ENCODE data around the gene UBE2D2.

UBE2D2 gene

DNA sequence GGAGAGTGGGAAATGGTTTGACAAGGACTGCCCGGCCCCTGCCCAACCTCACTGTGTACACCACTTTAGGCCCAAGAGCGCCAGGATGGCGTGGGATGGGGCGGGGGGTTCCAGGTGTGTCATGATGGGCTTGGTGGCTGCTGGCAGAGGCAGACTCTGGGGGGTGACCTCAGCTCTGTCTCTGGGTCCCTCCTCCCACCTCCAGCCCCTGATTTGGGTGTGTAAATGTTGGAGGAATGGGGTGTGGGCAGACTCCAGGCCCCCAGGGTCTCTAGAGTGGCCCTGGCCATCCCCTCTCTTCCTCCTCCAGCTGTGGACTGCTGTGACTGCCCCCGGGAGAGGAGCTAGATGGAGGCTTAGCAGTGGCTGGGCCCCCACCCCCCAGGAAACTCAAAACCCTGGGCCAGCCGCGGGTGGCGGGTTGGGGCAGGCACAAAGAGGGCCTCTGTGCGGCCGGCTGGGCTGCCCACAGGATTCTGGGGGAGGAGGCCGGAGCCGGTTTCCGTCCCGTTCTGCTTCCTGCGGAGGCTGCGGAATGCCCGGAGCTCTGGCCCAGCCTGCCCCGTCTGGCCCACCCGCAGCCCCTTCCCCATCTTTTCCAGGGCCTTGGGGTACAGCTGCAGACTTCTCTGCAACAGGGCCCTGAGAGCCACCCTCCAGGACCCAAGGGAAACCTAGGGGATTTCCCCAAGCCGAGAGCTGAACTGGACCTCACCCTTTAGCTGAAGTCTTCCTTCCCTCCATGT is 110.1 kb downstream of the UBE2D2 start:
- TF ChIP-seq, protein P1, sequence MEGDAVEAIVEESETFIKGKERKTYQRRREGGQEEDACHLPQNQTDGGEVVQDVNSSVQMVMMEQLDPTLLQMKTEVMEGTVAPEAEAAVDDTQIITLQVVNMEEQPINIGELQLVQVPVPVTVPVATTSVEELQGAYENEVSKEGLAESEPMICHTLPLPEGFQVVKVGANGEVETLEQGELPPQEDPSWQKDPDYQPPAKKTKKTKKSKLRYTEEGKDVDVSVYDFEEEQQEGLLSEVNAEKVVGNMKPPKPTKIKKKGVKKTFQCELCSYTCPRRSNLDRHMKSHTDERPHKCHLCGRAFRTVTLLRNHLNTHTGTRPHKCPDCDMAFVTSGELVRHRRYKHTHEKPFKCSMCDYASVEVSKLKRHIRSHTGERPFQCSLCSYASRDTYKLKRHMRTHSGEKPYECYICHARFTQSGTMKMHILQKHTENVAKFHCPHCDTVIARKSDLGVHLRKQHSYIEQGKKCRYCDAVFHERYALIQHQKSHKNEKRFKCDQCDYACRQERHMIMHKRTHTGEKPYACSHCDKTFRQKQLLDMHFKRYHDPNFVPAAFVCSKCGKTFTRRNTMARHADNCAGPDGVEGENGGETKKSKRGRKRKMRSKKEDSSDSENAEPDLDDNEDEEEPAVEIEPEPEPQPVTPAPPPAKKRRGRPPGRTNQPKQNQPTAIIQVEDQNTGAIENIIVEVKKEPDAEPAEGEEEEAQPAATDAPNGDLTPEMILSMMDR (IDR thresholded peaks at IDR 0.05; ENCODE audit: poor library complexity, severe bottlenecking) = no peak
- peaks cover 23% of the 10 kb centered on the region for H3K4me1 ChIP-seq (ENCODE audit: insufficient read depth, poor library complexity, severe bottlenecking)
- no peaks in the 10 kb centered on the region for H3K36me3 ChIP-seq (ENCODE audit: low read depth)
- no peaks in the 10 kb centered on the region for H3K9me3 ChIP-seq (ENCODE audit: severe bottlenecking)
- no peak overlapping the region for H3K4me3 ChIP-seq (ENCODE audit: severe bottlenecking)
- peak overlapping the region; percentile 5 for H3K27ac ChIP-seq (ENCODE audit: poor library complexity, severe bottlenecking)
- ATAC-seq (ENCODE audit: low read depth) (peak; percentile 24; the same call in 2 of the 3 replicates), DNase-seq (ENCODE audit: low spot score) (no peak)
- no peaks in the 10 kb centered on the region for H3K27me3 ChIP-seq (ENCODE audit: insufficient read depth, poor library complexity, severe bottlenecking)

DNA sequence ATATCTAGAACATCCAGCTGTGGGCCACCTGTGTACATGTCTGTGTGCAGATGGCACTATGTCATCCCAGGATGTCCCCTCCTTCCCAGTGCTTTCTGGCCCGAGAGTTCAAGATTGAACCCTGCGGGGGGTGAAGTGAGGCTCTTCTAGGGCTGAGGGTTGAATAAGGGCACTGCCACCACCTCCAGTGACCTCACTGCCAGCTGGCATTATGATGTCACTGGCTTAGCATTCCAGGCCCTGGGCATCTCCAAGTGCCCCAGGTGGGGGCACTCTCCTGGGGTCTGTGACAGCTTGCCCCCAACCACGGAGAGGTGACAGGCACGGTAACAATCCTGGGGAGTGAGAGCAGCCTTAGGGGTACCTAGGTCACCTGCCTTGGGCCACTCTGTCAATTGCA is 114.1 kb downstream of the UBE2D2 start:
- Histone ChIP-seq H3K4me1 (ENCODE audit: insufficient read depth, poor library complexity, severe bottlenecking) (peaks cover 11% of the 10 kb centered on the region), H3K36me3 (ENCODE audit: low read depth) (no peaks in the 10 kb centered on the region), H3K27ac (ENCODE audit: poor library complexity, severe bottlenecking) (no peak overlapping the region), H3K4me3 (ENCODE audit: severe bottlenecking) (no peak overlapping the region), H3K9me3 (ENCODE audit: severe bottlenecking) (no peaks in the 10 kb centered on the region), H3K27me3 (ENCODE audit: insufficient read depth, poor library complexity, severe bottlenecking) (no peaks in the 10 kb centered on the region)
- DNase-seq (ENCODE audit: low spot score) = no peak
- TF ChIP-seq, protein P1 (IDR thresholded peaks at IDR 0.05; ENCODE audit: poor library complexity, severe bottlenecking) = no peak
- ATAC-seq (ENCODE audit: low read depth) = no peak

DNA sequence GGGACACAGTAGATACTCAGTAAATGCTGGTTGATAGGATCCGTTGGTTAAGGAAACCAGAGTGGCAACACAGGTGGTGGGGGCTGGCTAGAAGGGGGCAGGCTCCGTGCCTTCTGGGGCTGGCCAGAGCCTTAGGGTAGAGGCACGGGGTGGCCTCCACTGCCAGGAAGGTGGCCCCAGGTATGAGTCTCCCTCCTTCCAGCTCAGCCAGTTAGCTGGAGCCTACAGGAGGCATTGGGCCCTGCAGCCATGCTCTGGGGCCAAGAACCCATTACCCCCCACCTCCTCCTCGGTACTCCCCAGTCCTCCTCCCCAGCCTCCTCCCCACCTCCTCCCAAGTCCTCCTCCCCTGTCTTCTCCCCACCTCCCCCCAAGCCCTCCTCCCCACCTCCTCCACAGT is 114.7 kb downstream of the UBE2D2 start:
- Histone ChIP-seq H3K27ac (ENCODE audit: poor library complexity, severe bottlenecking) (no peak overlapping the region), H3K4me3 (ENCODE audit: severe bottlenecking) (no peak overlapping the region), H3K9me3 (ENCODE audit: severe bottlenecking) (no peaks in the 10 kb centered on the region), H3K4me1 (ENCODE audit: insufficient read depth, poor library complexity, severe bottlenecking) (peaks cover 11% of the 10 kb centered on the region), H3K36me3 (ENCODE audit: low read depth) (no peaks in the 10 kb centered on the region), H3K27me3 (ENCODE audit: insufficient read depth, poor library complexity, severe bottlenecking) (no peaks in the 10 kb centered on the region)
- TF ChIP-seq, protein P1 (IDR thresholded peaks at IDR 0.05; ENCODE audit: poor library complexity, severe bottlenecking) = no peak
- no peak for DNase-seq (ENCODE audit: low spot score)
- ATAC-seq (ENCODE audit: low read depth) = peak; percentile 33; the same call in 2 of the 3 replicates

DNA sequence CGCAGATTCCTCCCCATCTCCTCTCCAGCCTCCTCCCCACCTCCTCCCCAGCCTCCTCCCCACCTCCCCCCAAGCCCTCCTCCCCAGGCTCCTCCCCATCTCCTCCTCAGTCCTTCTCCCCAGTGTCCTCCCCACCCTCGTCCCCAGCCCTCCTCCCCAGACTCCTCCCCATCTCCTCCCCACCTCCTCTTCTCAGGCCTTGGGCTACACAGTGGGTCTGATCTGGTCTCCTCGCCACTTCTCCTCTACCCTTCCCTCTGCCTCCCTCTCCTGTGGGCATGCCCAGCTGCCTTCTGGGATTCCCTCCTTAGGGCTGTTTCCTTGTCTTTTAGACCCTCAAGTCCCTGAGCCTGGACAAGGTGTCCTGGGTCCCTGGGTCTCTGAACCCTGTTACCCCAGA is 115.3 kb downstream of the UBE2D2 start:
- Histone ChIP-seq H3K36me3 (ENCODE audit: low read depth) (no peaks in the 10 kb centered on the region), H3K27me3 (ENCODE audit: insufficient read depth, poor library complexity, severe bottlenecking) (no peaks in the 10 kb centered on the region), H3K4me3 (ENCODE audit: severe bottlenecking) (no peak overlapping the region), H3K9me3 (ENCODE audit: severe bottlenecking) (no peaks in the 10 kb centered on the region), H3K4me1 (ENCODE audit: insufficient read depth, poor library complexity, severe bottlenecking) (peaks cover 5% of the 10 kb centered on the region), H3K27ac (ENCODE audit: poor library complexity, severe bottlenecking) (no peak overlapping the region)
- ATAC-seq (ENCODE audit: low read depth) (no peak), DNase-seq (ENCODE audit: low spot score) (no peak)
- TF ChIP-seq, protein P1 (IDR thresholded peaks at IDR 0.05; ENCODE audit: poor library complexity, severe bottlenecking) = no peak

All from RWPE2 (cell line).